DOHH2 (cell line): ENCODE measurements around the gene ZNF396.

Experiments
- H3F3A ChIP-seq: fragments of 200-600 bp; sonication (generic), shearing (Covaris generic); 2 replicates; pipeline ENCODE4 v1.6.0; 2016; ENCODE audit warnings: antibody characterized with exemption, mild to moderate bottlenecking; ENCODE audit not compliant: control insufficient read depth, insufficient read depth
- H3K27ac ChIP-seq: fragments of 200-600 bp; sonication (generic); 2 replicates; pipeline ENCODE4 v1.5.1; 2014; ENCODE audit warnings: low read depth, mild to moderate bottlenecking, low read length, moderate library complexity
- H3K27me3 ChIP-seq: fragments of 200-600 bp; sonication (generic); 2 replicates; pipeline ENCODE4 v1.6.1; 2014; ENCODE audit warnings: mild to moderate bottlenecking, low read length, mixed read lengths; ENCODE audit not compliant: control insufficient read depth
- H3K36me3 ChIP-seq: fragments of 200-600 bp; sonication (generic); 2 replicates; pipeline ENCODE4 v1.6.1; 2014; ENCODE audit warnings: mild to moderate bottlenecking, low read length, moderate library complexity, mixed read lengths; ENCODE audit not compliant: control insufficient read depth
- H3K4me1 ChIP-seq: fragments of 200-600 bp; sonication (generic); 2 replicates; pipeline ENCODE4 v1.6.1; 2014; ENCODE audit warnings: mild to moderate bottlenecking, low read length, mixed read lengths; ENCODE audit not compliant: control insufficient read depth
- H3K4me2 ChIP-seq: fragments of 200-600 bp; sonication (generic); 2 replicates; pipeline ENCODE4 v1.6.0; 2014; ENCODE audit warnings: mild to moderate bottlenecking, low read length, moderate library complexity
- H3K4me3 ChIP-seq: fragments of 200-600 bp; sonication (generic); 2 replicates; pipeline ENCODE4 v1.5.1; 2014; ENCODE audit warnings: mild to moderate bottlenecking, low read length, mixed read lengths
- H3K79me2 ChIP-seq: fragments of 200-600 bp; sonication (generic); 2 replicates; pipeline ENCODE4 v1.6.1; 2014; ENCODE audit warnings: mild to moderate bottlenecking, low read length, mixed read lengths; ENCODE audit not compliant: control insufficient read depth
- H3K9me2 ChIP-seq: fragments of 200-600 bp; sonication (generic); replicated peaks from 2 replicates; pipeline ENCODE4 v1.6.1; 2014; ENCODE audit warnings: mild to moderate bottlenecking, low read length, mixed read lengths; ENCODE audit not compliant: control insufficient read depth
- H3K9me3 ChIP-seq: fragments of 200-600 bp; sonication (generic); 2 replicates; pipeline ENCODE4 v1.6.1; 2014; ENCODE audit warnings: antibody characterized with exemption, low read length, mixed read lengths; ENCODE audit not compliant: control insufficient read depth, insufficient read depth
- H4K20me1 ChIP-seq: fragments of 200-600 bp; sonication (generic); 2 replicates; pipeline ENCODE4 v1.6.0; 2014; ENCODE audit warnings: low read depth, mild to moderate bottlenecking, antibody characterized with exemption, low read length, moderate library complexity; ENCODE audit not compliant: control insufficient read depth, insufficient read depth
- EZH2phosphoT487 ChIP-seq: fragments of 200-600 bp; sonication (generic); IDR thresholded peaks from 2 replicates; pipeline ENCODE4 v1.6.1; 2017; ENCODE audit warnings: borderline replicate concordance, mild to moderate bottlenecking, antibody characterized with exemption, low read length, moderate library complexity, mixed read lengths
- TF ChIP-seq, protein P1 (sequence below): fragments of 200-600 bp; sonication (generic); IDR thresholded peaks from one replicate; pipeline ENCODE4 v1.5.1; 2014; ENCODE audit warnings: antibody characterized with exemption, mild to moderate bottlenecking, low read depth, low read length; ENCODE audit not compliant: poor library complexity, severe bottlenecking

ZNF396 gene

GRCh38 chr18:35344736-35345459 lies 32.2 kb downstream of the ZNF396 start:
- H3K27ac ChIP-seq: peak overlapping the region; percentile 86
- H4K20me1 ChIP-seq: peaks cover 18% of the 10 kb centered on the region
- H3K36me3 ChIP-seq: peaks cover 39% of the 10 kb centered on the region
- H3K9me2 ChIP-seq: no peaks in the 10 kb centered on the region
- H3K9me3 ChIP-seq: no peaks in the 10 kb centered on the region
- peak overlapping the region; percentile 83 for H3K4me2 ChIP-seq
- TF ChIP-seq, protein P1, sequence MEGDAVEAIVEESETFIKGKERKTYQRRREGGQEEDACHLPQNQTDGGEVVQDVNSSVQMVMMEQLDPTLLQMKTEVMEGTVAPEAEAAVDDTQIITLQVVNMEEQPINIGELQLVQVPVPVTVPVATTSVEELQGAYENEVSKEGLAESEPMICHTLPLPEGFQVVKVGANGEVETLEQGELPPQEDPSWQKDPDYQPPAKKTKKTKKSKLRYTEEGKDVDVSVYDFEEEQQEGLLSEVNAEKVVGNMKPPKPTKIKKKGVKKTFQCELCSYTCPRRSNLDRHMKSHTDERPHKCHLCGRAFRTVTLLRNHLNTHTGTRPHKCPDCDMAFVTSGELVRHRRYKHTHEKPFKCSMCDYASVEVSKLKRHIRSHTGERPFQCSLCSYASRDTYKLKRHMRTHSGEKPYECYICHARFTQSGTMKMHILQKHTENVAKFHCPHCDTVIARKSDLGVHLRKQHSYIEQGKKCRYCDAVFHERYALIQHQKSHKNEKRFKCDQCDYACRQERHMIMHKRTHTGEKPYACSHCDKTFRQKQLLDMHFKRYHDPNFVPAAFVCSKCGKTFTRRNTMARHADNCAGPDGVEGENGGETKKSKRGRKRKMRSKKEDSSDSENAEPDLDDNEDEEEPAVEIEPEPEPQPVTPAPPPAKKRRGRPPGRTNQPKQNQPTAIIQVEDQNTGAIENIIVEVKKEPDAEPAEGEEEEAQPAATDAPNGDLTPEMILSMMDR: no peak
- TF ChIP-seq EZH2phosphoT487: no peak
- peaks cover 29% of the 10 kb centered on the region for H3K4me1 ChIP-seq
- peaks cover 50% of the 10 kb centered on the region for H3K79me2 ChIP-seq
- H3K27me3 ChIP-seq: no peaks in the 10 kb centered on the region
- H3K4me3 ChIP-seq: peak overlapping the region; percentile 89
- H3F3A ChIP-seq: no peaks in the 10 kb centered on the region

DNA sequence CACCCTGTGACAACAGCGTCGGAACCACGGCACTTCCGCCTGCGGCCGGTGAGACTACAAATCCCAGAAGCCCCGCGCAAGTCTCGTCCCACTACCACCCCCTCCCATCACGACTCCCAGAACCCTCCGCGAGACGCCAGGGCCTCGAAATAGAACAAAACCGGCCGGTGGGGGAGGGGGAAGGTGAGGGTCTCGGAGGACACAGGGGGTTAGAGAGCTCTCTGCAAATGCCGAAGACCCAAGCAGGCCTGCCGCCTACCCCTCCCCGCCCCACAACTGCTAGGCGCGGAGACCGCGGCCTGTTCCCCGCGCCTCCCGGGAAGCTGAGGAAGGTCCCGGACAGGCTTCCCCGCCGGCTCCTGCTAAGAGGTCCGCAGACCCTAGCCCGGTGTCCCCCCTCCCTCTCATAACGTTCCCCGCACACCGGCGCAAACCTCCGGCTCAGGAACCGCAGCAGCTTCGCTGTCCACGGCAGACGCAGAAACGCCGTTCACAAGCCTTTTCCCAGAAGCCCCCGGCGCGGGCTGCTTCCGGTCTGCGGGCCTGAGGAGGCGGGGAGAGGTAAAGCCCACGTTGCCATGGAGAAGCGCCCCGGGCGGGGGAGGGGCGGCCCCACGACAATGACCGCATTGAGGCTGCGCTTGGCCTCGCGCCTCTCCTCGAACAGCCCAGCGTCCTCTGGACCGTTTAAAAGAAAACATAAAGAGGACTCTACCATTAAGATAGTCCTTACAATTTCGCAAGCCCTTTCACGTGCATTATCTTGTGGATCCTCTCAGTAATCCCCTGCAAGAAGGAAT lies 33.0 kb downstream of the ZNF396 start, which contains the start of gene ZNF24:
Gene ZNF24 (minus strand): TSS at position 485 of the 800 bp plus-strand sequence. CDS start 3,770 bp downstream, outside the sequence.
- H3F3A ChIP-seq: no peaks in the 10 kb centered on the region
- peaks cover 46% of the 10 kb centered on the region for H3K36me3 ChIP-seq
- no peak for TF ChIP-seq EZH2phosphoT487
- TF ChIP-seq, protein P1: no peak
- H3K27ac ChIP-seq: peak within 1 kb of the TSS; percentile 86
- H3K27me3 ChIP-seq: no peaks in the 10 kb centered on the region
- H3K79me2 ChIP-seq: peaks cover 58% of the 10 kb centered on the region
- H3K4me3 ChIP-seq: peak within 1 kb of the TSS; percentile 89
- H3K9me3 ChIP-seq: no peaks in the 10 kb centered on the region
- no peaks in the 10 kb centered on the region for H3K9me2 ChIP-seq
- H3K4me2 ChIP-seq: peak within 1 kb of the TSS; percentile 83
- H4K20me1 ChIP-seq: peaks cover 25% of the 10 kb centered on the region
- peaks cover 29% of the 10 kb centered on the region for H3K4me1 ChIP-seq

GRCh38 chr18:35343488-35343935 lies 33.6 kb downstream of the ZNF396 start:
- TF ChIP-seq, protein P1: no peak
- no peak for TF ChIP-seq EZH2phosphoT487
- Histone ChIP-seq H3K27me3 (no peaks in the 10 kb centered on the region), H4K20me1 (peaks cover 25% of the 10 kb centered on the region), H3F3A (no peaks in the 10 kb centered on the region), H3K9me2 (no peaks in the 10 kb centered on the region), H3K9me3 (no peaks in the 10 kb centered on the region), H3K4me2 (peak overlapping the region; percentile 83), H3K4me1 (peaks cover 29% of the 10 kb centered on the region), H3K36me3 (peaks cover 53% of the 10 kb centered on the region), H3K79me2 (peaks cover 64% of the 10 kb centered on the region), H3K27ac (peak overlapping the region; percentile 86; the same call in 1 of the 2 replicates), H3K4me3 (peak overlapping the region; percentile 89)
